SK-N-SH (cell line): ENCODE results near the gene PRKN.

ENCODE experiments used
- CTCF ChIP-seq: fragments of 200-600 bp; sonication (generic); IDR thresholded peaks from 2 replicates; pipeline ENCODE4 v1.6.1; 2017; ENCODE audit warnings: antibody characterized with exemption, mild to moderate bottlenecking, moderate library complexity
- EZH2phosphoT487 ChIP-seq: fragments of 200-600 bp; sonication (generic); IDR thresholded peaks from 2 replicates; pipeline ENCODE4 v1.6.1; 2017; ENCODE audit warnings: low read depth, mixed run types, mild to moderate bottlenecking, antibody characterized with exemption, moderate library complexity, borderline replicate concordance
- SIN3A ChIP-seq: IDR thresholded peaks from 2 replicates; pipeline ENCODE4 v1.6.1; 2012; ENCODE audit warnings: low read depth, mild to moderate bottlenecking, low read length, moderate library complexity, borderline replicate concordance
- SMC3 ChIP-seq: IDR thresholded peaks from 2 replicates; pipeline ENCODE4 v1.6.1; 2012; ENCODE audit warnings: low read depth, low read length, improper control_type of control experiment

GRCh38 chr6:161796681-161797080 is 930.9 kb downstream of the PRKN start:
- TF ChIP-seq SIN3A (no peak), CTCF (no peak), EZH2phosphoT487 (no peak), SMC3 (no peak)
